ENCODE measurements around the gene RASA3. TPM values are rescaled to one million over a fixed set of nuclear protein-coding genes. Genes with fewer than 3 reads are reported as not detected.

RASA3 gene
- total RNA-seq, 1 experiment from 2014 or later: 0.95 TPM

DNA sequence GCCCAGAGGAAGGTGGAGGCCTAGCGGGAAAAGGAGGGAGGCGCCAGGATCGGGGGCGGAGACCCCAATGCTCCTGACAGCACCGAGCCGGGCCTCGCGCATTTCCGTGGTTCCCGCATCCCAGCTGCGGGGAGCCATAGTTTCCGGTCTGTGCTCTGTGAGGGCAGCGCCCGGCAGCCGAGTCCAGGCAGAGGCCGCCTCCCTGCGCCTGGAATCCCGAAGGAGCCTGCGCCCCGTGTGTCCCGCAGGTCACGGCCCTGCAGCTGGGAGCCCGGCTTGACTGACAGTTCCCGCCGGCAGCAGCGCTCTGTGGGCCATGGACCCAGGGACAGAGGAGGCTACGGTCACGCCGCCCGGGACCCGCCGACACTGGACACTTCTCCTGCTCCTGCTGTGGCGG, 84.0 kb downstream of the RASA3 start:
- no peaks in the 10 kb centered on the region for H3K36me3 ChIP-seq (ENCODE audit: control insufficient read depth, insufficient read depth, low read length)
- H3K9me3 ChIP-seq: no peaks in the 10 kb centered on the region
- Mint-ChIP-seq H3K9me3 (ENCODE audit: unreplicated experiment) (peaks cover 14% of the 10 kb centered on the region), H3K27ac (ENCODE audit: unreplicated experiment) (no peak overlapping the region), H3K4me3 (ENCODE audit: unreplicated experiment) (no peak overlapping the region), H3K36me3 (ENCODE audit: insufficient read depth, unreplicated experiment) (no peaks in the 10 kb centered on the region), H3K4me1 (ENCODE audit: low read depth, unreplicated experiment) (no peaks in the 10 kb centered on the region), H3K27me3 (ENCODE audit: insufficient read depth, unreplicated experiment) (no peaks in the 10 kb centered on the region)
- CTCF ChIA-PET: no interaction called here
- H3K4me1 ChIP-seq: no peaks in the 10 kb centered on the region
- intact Hi-C loops (cut with micrococcal nuclease; ENCODE audit: unreplicated experiment): no loop called here
- no peak overlapping the region for H3K4me3 ChIP-seq (ENCODE audit: low read depth, low read length)
- POLR2A ChIA-PET: no interaction called here
- TF ChIP-seq, protein P1, sequence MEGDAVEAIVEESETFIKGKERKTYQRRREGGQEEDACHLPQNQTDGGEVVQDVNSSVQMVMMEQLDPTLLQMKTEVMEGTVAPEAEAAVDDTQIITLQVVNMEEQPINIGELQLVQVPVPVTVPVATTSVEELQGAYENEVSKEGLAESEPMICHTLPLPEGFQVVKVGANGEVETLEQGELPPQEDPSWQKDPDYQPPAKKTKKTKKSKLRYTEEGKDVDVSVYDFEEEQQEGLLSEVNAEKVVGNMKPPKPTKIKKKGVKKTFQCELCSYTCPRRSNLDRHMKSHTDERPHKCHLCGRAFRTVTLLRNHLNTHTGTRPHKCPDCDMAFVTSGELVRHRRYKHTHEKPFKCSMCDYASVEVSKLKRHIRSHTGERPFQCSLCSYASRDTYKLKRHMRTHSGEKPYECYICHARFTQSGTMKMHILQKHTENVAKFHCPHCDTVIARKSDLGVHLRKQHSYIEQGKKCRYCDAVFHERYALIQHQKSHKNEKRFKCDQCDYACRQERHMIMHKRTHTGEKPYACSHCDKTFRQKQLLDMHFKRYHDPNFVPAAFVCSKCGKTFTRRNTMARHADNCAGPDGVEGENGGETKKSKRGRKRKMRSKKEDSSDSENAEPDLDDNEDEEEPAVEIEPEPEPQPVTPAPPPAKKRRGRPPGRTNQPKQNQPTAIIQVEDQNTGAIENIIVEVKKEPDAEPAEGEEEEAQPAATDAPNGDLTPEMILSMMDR (IDR thresholded peaks at IDR 0.05; ENCODE audit: insufficient read depth in 1 of 2, low read depth in 1 of 2, low read length in 1 of 2, severe bottlenecking in 1 of 2, unreplicated experiment in 1 of 2): no peak
- no peaks in the 10 kb centered on the region for H3K27me3 ChIP-seq (replicated peaks; ENCODE audit: control insufficient read depth, insufficient read depth, low read length)
- DNase-seq: no peak
- no TSS peak for BruUV-seq (replicated peaks)

DNA sequence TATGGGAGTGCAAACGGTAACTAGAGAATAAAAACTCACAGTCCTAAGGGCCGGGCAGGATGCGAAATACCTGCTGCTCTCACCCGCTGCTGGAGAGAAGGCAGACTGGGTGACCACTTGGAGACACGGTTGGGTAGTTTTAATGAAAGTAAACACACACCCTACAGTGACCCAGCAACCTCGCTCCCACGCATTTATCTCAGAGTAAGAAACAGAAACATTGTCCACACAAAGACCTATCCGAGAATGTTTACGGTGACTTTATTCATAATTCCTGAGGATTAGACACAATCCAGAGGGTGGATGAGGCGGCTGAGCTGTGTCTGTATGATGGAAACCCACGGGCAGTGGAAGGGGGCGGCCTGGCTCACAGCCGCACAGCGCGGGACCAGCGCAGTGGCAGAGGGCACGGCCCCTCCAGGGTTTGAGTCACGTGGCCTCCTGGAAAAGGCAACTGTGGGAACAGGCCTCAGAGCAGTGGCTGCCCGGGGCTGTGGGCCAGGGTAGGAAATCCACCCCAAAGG, 85.0 kb downstream of the RASA3 start:
- no peaks in the 10 kb centered on the region for H3K36me3 Mint-ChIP-seq (ENCODE audit: insufficient read depth, unreplicated experiment)
- ChIA-PET CTCF (no interaction called here), POLR2A (no interaction called here)
- H3K27ac Mint-ChIP-seq (ENCODE audit: unreplicated experiment): no peak overlapping the region
- no peaks in the 10 kb centered on the region for H3K36me3 ChIP-seq (ENCODE audit: control insufficient read depth, insufficient read depth, low read length)
- H3K9me3 ChIP-seq: no peaks in the 10 kb centered on the region
- TF ChIP-seq, protein P1 (IDR thresholded peaks at IDR 0.05; ENCODE audit: insufficient read depth in 1 of 2, low read depth in 1 of 2, low read length in 1 of 2, severe bottlenecking in 1 of 2, unreplicated experiment in 1 of 2): no peak
- no peak for DNase-seq
- no peaks in the 10 kb centered on the region for H3K27me3 ChIP-seq (replicated peaks; ENCODE audit: control insufficient read depth, insufficient read depth, low read length)
- no TSS peak for BruUV-seq (replicated peaks)
- H3K27me3 Mint-ChIP-seq (ENCODE audit: insufficient read depth, unreplicated experiment): no peaks in the 10 kb centered on the region
- H3K4me1 ChIP-seq: no peaks in the 10 kb centered on the region
- intact Hi-C loops (cut with micrococcal nuclease; ENCODE audit: unreplicated experiment): no loop called here
- H3K4me1 Mint-ChIP-seq (ENCODE audit: low read depth, unreplicated experiment): no peaks in the 10 kb centered on the region
- H3K4me3 Mint-ChIP-seq (ENCODE audit: unreplicated experiment): no peak overlapping the region
- H3K4me3 ChIP-seq (ENCODE audit: low read depth, low read length): no peak overlapping the region
- H3K9me3 Mint-ChIP-seq (ENCODE audit: unreplicated experiment): peaks cover 19% of the 10 kb centered on the region

DNA sequence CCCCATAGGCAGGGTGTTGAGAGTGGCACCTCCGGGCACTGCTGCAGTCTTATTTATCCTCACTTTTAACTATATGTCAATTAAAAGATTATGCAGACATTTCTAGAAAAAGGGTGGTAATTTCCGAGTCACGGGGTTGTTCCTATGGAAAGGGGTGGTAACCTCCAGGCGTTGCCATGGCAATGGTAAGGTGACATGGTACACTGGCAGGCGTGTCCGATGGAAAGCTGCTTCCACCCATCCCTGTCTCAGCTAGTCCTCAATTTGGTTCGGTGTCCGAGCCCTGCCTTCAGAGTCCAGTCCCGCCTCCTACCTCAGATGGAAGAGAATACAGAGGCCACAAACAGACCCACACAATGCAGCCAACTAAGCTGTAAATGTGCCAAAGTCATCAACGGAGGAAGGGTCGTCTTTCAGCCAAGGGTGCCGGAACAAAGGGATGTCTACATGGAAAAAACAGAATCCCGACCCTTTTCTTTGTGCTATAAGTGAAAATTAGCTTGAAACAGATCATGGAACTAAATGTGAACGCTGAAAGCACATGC, 85.9 kb downstream of the RASA3 start:
- no peak for DNase-seq
- ChIA-PET CTCF (no interaction called here), POLR2A (no interaction called here)
- Mint-ChIP-seq H3K4me1 (ENCODE audit: low read depth, unreplicated experiment) (no peaks in the 10 kb centered on the region), H3K27me3 (ENCODE audit: insufficient read depth, unreplicated experiment) (no peaks in the 10 kb centered on the region), H3K36me3 (ENCODE audit: insufficient read depth, unreplicated experiment) (no peaks in the 10 kb centered on the region), H3K4me3 (ENCODE audit: unreplicated experiment) (no peak overlapping the region), H3K9me3 (ENCODE audit: unreplicated experiment) (peaks cover 19% of the 10 kb centered on the region), H3K27ac (ENCODE audit: unreplicated experiment) (no peak overlapping the region)
- Histone ChIP-seq H3K4me1 (no peaks in the 10 kb centered on the region), H3K36me3 (ENCODE audit: control insufficient read depth, insufficient read depth, low read length) (no peaks in the 10 kb centered on the region), H3K9me3 (no peaks in the 10 kb centered on the region), H3K4me3 (ENCODE audit: low read depth, low read length) (no peak overlapping the region), H3K27me3 (replicated peaks; ENCODE audit: control insufficient read depth, insufficient read depth, low read length) (no peaks in the 10 kb centered on the region)
- TF ChIP-seq, protein P1 (IDR thresholded peaks at IDR 0.05; ENCODE audit: insufficient read depth in 1 of 2, low read depth in 1 of 2, low read length in 1 of 2, severe bottlenecking in 1 of 2, unreplicated experiment in 1 of 2): no peak
- intact Hi-C loops (cut with micrococcal nuclease; ENCODE audit: unreplicated experiment): no loop called here
- BruUV-seq (replicated peaks): no TSS peak
